HG02610 (cell line): ENCODE results near the gene SCG2.

Source experiments
- ATAC-seq: cut with Tn5 transposase; IDR thresholded peaks from one replicate; pipeline ENCODE4 v1.9.1; 2021; ENCODE audit warnings: mild to moderate bottlenecking, moderate library complexity; ENCODE audit not compliant: unreplicated experiment

Gene SCG2, protein sequence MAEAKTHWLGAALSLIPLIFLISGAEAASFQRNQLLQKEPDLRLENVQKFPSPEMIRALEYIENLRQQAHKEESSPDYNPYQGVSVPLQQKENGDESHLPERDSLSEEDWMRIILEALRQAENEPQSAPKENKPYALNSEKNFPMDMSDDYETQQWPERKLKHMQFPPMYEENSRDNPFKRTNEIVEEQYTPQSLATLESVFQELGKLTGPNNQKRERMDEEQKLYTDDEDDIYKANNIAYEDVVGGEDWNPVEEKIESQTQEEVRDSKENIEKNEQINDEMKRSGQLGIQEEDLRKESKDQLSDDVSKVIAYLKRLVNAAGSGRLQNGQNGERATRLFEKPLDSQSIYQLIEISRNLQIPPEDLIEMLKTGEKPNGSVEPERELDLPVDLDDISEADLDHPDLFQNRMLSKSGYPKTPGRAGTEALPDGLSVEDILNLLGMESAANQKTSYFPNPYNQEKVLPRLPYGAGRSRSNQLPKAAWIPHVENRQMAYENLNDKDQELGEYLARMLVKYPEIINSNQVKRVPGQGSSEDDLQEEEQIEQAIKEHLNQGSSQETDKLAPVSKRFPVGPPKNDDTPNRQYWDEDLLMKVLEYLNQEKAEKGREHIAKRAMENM

DNA sequence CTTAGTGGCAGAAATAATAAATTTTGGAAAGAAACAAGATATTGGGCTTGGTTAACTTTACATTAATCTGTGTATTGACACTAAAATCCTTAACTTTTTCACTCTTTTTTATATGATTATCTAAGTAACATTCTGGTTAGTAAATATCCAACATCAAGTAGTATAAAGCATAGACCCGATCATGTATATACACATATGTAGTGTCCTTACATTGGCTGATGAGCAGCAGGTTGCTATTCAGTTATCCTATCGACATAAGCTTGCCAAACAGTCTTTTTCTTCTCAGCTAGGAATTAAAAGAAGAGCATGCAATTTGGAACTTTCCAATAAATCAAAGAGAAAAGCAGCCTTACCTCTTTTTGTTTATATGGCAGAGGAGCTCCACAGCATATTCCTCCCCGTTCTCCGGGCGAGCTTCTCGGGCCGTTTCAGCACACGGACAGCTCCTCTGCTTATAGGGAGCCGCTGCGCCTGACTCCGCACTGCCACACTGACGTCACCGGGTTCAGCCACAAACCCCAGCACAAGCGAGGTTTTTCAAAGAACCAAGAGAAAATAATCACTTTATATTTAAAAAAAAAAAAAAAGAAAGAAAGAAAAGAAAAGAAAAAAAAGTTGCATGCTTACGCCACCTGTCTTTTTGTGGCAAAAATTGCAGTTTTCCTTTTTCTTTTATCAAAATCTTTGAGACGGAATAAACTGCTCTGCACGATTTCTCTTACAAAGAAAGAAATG, at the start of gene SCG2:
Gene SCG2 (minus strand): TSS at position 430 of the 735 bp plus-strand sequence. CDS start 3,079 bp downstream, outside the sequence.
- ATAC-seq: peak; percentile 89

DNA sequence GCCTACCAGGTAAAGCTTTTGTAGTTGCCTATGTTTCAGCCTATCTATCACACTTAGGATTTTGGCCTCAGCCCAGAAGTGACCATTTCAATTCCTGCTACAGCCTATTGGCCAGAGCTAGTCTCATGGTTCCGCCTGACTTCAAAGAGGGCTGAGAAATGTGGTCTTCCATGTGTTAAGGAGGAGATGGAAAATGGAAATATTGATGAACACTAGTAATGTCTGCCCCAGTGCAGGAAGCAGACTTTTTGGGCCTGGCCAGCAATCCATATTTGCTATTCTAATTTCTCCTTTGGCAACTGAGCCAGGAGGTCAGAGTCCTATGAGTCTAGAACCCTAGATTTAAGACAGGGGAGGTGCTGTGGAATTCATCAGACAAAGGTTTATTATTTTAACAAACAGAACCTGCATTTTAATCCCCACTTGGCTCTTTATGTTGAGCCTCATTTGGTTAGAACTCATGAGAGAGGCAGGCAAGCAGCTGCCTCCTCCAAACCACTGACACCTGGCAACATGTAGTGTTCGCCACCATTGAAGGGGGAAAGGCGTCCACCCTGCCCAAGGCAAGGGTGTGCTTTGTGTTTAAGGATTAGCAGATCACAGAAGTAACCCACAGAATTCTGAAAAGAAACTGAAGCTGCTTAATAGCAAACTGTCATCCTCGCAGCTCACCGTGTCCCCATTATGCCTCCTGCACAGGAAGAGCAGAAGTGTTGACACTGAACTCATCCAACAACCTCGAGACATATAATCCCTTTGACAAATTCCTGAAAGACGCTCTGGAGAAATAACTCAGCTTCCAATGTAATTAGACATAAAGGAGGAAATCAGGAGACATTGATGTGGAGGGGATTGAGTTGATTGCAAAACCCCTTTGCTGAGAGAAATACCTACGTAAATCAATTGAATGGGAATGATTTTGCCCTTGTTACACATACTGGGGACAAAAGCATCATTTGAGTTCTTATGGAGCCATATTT, 47.7 kb upstream of the SCG2 start:
- ATAC-seq: no peak

- ATAC-seq: no peak
These were observed 46.6 kb upstream of the SCG2 start for GRCh38 chr2:223648755-223649154.

- ATAC-seq: peak; percentile 71
These were observed 45.2 kb upstream of the SCG2 start for GRCh38 chr2:223647258-223647952.

GRCh38 chr2:223644136-223644535, 42.0 kb upstream of the SCG2 start:
- ATAC-seq: no peak

DNA sequence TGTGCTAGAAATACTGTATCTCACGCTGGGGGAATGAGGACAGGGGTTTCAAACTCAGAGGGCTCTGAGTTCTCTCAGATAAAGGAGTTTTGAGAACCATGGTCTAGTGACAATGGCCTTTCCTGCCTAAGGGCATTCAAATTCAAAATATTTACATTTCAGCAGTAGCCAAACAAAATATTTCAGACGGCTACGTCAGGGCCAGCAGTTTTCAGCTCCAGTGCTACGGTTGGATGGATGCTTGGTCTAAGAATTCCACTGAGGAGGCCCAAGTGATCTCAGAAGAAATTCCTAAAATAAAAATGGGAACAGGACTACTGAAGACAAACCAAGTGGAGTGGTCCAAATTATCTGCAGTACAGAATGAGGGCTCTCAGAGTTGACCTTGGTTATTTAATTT, 41.1 kb upstream of the SCG2 start:
- no peak for ATAC-seq

DNA sequence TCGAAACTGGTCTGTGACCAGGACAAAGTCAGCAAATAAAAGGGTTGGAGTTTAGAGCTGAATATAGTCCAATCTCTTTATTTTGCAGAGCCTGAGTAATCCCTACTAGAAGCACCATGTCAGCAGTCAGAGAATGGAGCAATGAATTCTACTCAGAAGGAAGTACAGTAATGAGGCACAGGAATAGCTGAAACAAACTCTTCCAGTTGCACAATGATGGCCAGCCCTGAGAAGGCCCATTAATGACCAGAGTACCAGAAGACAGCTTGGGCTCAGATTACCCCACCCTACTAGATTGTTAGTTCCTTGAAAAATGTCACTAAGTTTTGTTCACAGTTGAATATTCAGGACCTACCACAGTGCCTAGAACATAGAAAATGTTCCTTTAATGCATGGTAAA, 40.3 kb upstream of the SCG2 start:
- ATAC-seq: no peak

DNA sequence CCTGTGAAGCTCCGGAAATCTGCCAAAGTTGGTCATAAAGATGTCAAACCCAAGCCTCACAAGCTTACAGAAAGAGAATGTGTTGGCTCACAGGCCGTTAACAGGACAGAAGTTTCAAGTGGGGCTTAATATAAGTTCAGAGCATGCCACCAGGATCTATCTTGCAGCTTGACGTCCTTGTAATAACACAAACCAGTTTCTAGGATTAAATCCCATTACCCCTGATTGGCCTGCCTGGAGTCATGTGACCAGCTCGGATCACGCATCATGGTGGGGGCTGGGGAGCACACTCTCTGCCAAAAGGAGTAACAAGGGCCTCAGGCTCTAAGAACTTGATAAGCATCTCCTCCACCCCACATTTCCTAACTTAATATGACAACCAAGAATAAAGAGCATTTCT, 38.9 kb upstream of the SCG2 start:
- ATAC-seq: no peak

DNA sequence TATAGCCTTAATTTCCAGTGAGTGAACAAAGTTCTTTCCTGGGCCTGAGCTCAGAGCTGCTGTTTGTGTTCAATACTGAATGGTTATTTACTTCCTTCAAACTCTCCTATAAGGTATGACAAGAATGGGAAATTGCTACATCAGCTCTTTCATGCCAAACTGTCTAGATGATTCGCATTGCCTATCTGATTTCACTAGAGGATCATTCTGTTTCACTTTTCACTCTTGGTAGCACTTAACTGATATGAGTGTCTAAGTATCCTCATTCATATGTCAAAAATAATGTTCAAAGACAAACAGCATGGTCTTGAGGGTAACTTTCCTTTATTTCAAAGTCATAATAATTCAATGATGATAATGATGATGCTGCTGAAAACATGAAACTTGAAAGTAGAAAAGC, 32.9 kb upstream of the SCG2 start:
- no peak for ATAC-seq

DNA sequence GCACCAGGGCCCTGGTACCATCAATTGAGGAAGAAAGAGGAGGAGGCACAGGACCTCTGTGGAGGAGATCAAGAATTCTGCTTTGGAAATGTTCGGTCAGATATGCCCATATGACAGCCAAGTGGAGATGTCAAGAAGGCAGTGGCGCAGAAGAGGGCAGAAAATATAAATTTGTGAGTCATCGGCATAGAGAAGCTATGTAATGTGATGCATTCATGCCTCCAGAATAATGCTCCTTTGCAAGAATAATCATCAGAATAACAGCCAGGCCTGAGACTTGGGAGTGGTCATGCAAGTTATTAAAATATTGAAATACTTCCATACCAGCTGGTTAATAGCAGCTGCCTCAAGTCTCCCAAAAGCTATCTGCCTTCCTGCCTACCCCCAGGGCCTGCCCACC, 32.1 kb upstream of the SCG2 start:
- ATAC-seq: no peak

- ATAC-seq: no peak
These were observed 31.5 kb upstream of the SCG2 start for GRCh38 chr2:223633656-223634055.

- ATAC-seq: no peak
These were observed 30.7 kb upstream of the SCG2 start for GRCh38 chr2:223632826-223633225.

- no peak for ATAC-seq
These were observed 24.6 kb upstream of the SCG2 start for GRCh38 chr2:223626716-223627115.

GRCh38 chr2:223625652-223626051, 23.5 kb upstream of the SCG2 start:
- ATAC-seq: no peak

DNA sequence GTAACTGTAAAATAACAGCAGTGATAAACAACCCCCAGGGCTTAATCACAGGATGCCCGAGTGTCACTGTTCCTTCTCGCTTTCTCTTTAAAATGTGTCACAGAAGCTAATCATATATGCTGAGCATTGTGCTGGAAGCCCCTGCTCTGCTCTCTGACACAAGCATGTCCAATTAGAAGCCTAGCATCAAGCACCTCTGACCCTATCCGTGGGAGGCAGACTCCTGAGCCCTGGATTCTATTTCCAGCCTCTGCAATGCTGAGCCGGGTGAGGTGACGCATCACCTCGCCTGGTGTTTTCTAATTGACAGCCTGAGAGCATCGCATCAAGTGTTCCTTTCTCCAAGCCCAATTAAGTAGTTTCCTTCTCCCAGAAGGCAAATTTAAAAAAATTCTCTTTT, 19.7 kb upstream of the SCG2 start:
- no peak for ATAC-seq

- no peak for ATAC-seq
These were observed 17.4 kb upstream of the SCG2 start for GRCh38 chr2:223619486-223620129.

DNA sequence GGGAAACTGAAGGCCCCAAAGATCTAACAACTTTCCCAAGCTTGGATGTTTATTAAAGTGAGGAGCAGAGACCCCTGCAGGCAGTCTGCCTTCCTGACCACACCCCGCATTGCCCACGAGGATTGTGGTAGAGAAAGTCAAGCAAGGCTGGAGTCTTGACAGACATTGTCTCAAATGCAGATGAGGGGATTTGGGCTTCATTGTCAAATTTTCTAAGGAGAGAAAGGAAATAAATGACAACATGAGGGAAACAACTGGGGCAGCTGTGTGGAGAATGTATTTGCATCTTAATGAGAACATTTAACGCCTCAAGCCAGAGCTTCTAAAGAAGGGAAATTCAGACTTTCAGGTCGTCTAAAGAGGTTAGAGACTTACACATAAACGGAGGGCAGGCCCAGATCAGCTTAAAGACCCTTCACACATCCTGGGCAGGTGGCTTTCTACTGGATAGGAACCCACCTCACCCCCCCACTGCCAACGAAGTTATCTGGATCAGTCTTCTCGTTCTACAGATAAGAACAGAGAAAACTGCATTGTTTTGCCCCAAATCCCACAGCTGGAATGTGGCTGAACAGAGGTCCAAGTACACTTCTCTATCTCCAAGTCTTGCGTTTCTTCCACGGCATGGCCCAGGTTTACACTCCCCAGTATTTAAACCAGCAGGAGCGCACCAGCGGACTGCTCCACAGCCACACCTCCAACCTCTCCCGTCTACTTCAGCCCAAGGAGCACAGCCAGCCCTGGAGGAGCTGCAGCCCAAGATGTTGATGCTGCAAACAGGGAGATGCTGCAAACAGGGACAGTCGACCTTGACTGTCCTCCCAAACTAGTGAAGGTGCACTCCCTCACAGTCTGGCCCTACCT, 16.2 kb upstream of the SCG2 start:
- ATAC-seq: peak; percentile 43

DNA sequence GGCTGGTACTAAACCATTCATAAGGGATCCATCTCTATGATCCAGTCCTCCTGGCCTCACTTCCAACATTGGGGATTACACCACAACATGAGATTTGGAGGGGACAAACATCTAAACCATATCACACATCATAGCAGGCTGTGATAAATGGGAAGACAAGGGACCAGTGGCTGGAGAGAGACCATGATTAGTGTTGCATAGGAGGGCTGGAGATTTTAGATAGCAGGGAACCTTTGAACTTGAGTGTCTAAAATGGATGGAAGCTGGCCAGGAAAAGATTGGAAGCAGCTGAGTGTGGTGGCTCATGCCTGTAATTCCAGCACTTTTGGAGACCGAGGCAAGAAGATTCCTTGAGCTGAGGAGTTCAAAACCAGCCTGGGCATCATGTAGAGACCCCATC, 12.4 kb upstream of the SCG2 start:
- no peak for ATAC-seq
